Measurements from ENCODE around the gene AP3M1. TPM values are rescaled to one million over a fixed set of nuclear protein-coding genes. Genes with fewer than 3 reads are reported as not detected.
A peak's percentile ranks its signal among the peaks of the same experiment; 100 is the strongest.

AP3M1 gene
- total and polyA plus RNA-seq, 7 experiments from 2014 or later, result 21.8 to 49.3 (median 31.3) TPM

- Mint-ChIP-seq H3K4me1 (peaks cover 0 to 10% (median 0%) of the 10 kb centered on the region in 7 donors), H3K9me3 (no peaks in the 10 kb centered on the region), H3K27me3 (no peaks in the 10 kb centered on the region), H3K4me3 (no peak overlapping the region), H3K36me3 (peaks cover 18 to 58% (median 33%) of the 10 kb centered on the region in 5 donors), H3K27ac (peak overlapping the region in 3 of 9 donors; percentile 4 to 25 (median 14))
- no peaks in the 10 kb centered on the region for H3K27me3 ChIP-seq (ENCODE audit: control insufficient read depth in 2 of 2, insufficient read depth in 2 of 2, low read length in 2 of 2)
- no peak overlapping the region for H3K4me3 ChIP-seq (ENCODE audit: low read length)
- H3K4me1 ChIP-seq (ENCODE audit: control insufficient read depth in 2 of 2, insufficient read depth in 2 of 2, low read length in 2 of 2), result no peaks in the 10 kb centered on the region
- no peaks in the 10 kb centered on the region for H3K9me3 ChIP-seq (ENCODE audit: control insufficient read depth in 2 of 3, low read length in 3 of 3)
- ATAC-seq (no peak), DNase-seq (no peak)
- intact Hi-C loops (cut with micrococcal nuclease), result no loop called here
- no peak overlapping the region for H3K27ac ChIP-seq (ENCODE audit: low read depth, low read length)
- CTCF ChIA-PET, result interaction anchor here (0.9 to 1.1 kb wide), 2 partner anchors 15 to 211 kb away, joined by 3 to 4 read pairs; no protein-coding TSS in a partner anchor
- peaks cover 0 to 57% (median 19%) of the 10 kb centered on the region in 3 experiments for H3K36me3 ChIP-seq (ENCODE audit: control insufficient read depth in 2 of 3, insufficient read depth in 3 of 3, low read length in 3 of 3)
- POLR2A ChIA-PET, result no interaction called here
Observed at GRCh38 chr10:74096777-74097176, 53.9 kb downstream of the AP3M1 start.

- Mint-ChIP-seq H3K27ac (peak overlapping the region in 1 of 9 donors; percentile 35), H3K4me3 (no peak overlapping the region), H3K4me1 (peaks cover 0 to 6% (median 0%) of the 10 kb centered on the region in 7 donors), H3K9me3 (no peaks in the 10 kb centered on the region), H3K36me3 (peaks cover 20 to 58% (median 40%) of the 10 kb centered on the region in 5 donors), H3K27me3 (no peaks in the 10 kb centered on the region)
- Histone ChIP-seq H3K4me1 (ENCODE audit: control insufficient read depth in 2 of 2, insufficient read depth in 2 of 2, low read length in 2 of 2) (no peaks in the 10 kb centered on the region), H3K36me3 (ENCODE audit: control insufficient read depth in 2 of 3, insufficient read depth in 3 of 3, low read length in 3 of 3) (peaks cover 0 to 51% (median 30%) of the 10 kb centered on the region in 3 experiments), H3K4me3 (ENCODE audit: low read length) (no peak overlapping the region), H3K27ac (ENCODE audit: low read depth, low read length) (no peak overlapping the region), H3K9me3 (ENCODE audit: control insufficient read depth in 2 of 3, low read length in 3 of 3) (no peaks in the 10 kb centered on the region), H3K27me3 (ENCODE audit: control insufficient read depth in 2 of 2, insufficient read depth in 2 of 2, low read length in 2 of 2) (no peaks in the 10 kb centered on the region)
- intact Hi-C loops (cut with micrococcal nuclease), result no loop called here
- ATAC-seq (no peak), DNase-seq (no peak)
- ChIA-PET POLR2A (no interaction called here), CTCF (interaction anchor here (0.6 to 1.7 kb wide), 3 partner anchors 8 to 990 kb away, joined by 3 to 4 read pairs (median 4); no protein-coding TSS in a partner anchor)
Observed at GRCh38 chr10:74094231-74094630, 56.4 kb downstream of the AP3M1 start.

GRCh38 chr10:74093530-74094164, 57.0 kb downstream of the AP3M1 start:
- POLR2A ChIA-PET, result no interaction called here
- no peaks in the 10 kb centered on the region for H3K4me1 ChIP-seq (ENCODE audit: control insufficient read depth in 2 of 2, insufficient read depth in 2 of 2, low read length in 2 of 2)
- DNase-seq (no peak), ATAC-seq (no peak)
- CTCF ChIA-PET, result interaction anchor here (0.6 to 0.8 kb wide), 3 partner anchors 9 to 991 kb away, joined by 3 to 4 read pairs (median 3); no protein-coding TSS in a partner anchor
- H3K4me3 Mint-ChIP-seq, result no peak overlapping the region
- H3K36me3 ChIP-seq (ENCODE audit: control insufficient read depth in 2 of 3, insufficient read depth in 3 of 3, low read length in 3 of 3), result peaks cover 0 to 54% (median 30%) of the 10 kb centered on the region in 3 experiments
- H3K4me1 Mint-ChIP-seq, result peaks cover 0 to under 1% (median 0%) of the 10 kb centered on the region in 7 donors
- H3K27me3 ChIP-seq (ENCODE audit: control insufficient read depth in 2 of 2, insufficient read depth in 2 of 2, low read length in 2 of 2), result no peaks in the 10 kb centered on the region
- no peaks in the 10 kb centered on the region for H3K9me3 Mint-ChIP-seq
- no peaks in the 10 kb centered on the region for H3K9me3 ChIP-seq (ENCODE audit: control insufficient read depth in 2 of 3, low read length in 3 of 3)
- peaks cover 19 to 60% (median 39%) of the 10 kb centered on the region in 5 donors for H3K36me3 Mint-ChIP-seq
- no peak overlapping the region for H3K4me3 ChIP-seq (ENCODE audit: low read length)
- H3K27ac Mint-ChIP-seq, result peak overlapping the region in 1 of 9 donors; percentile 35
- intact Hi-C loops (cut with micrococcal nuclease), result no loop called here
- no peak overlapping the region for H3K27ac ChIP-seq (ENCODE audit: low read depth, low read length)
- H3K27me3 Mint-ChIP-seq, result no peaks in the 10 kb centered on the region

GRCh38 chr10:74092372-74092771, 58.3 kb downstream of the AP3M1 start:
- ATAC-seq, result no peak
- Mint-ChIP-seq H3K4me1 (no peaks in the 10 kb centered on the region), H3K36me3 (peaks cover 11 to 53% (median 31%) of the 10 kb centered on the region in 5 donors), H3K9me3 (no peaks in the 10 kb centered on the region), H3K27me3 (no peaks in the 10 kb centered on the region), H3K4me3 (no peak overlapping the region), H3K27ac (peak overlapping the region in 1 of 9 donors; percentile 16)
- Histone ChIP-seq H3K4me3 (ENCODE audit: low read length) (no peak overlapping the region), H3K36me3 (ENCODE audit: control insufficient read depth in 2 of 3, insufficient read depth in 3 of 3, low read length in 3 of 3) (peaks cover 0 to 43% (median 30%) of the 10 kb centered on the region in 3 experiments), H3K9me3 (ENCODE audit: control insufficient read depth in 2 of 3, low read length in 3 of 3) (no peaks in the 10 kb centered on the region), H3K27me3 (ENCODE audit: control insufficient read depth in 2 of 2, insufficient read depth in 2 of 2, low read length in 2 of 2) (no peaks in the 10 kb centered on the region), H3K27ac (ENCODE audit: low read depth, low read length) (no peak overlapping the region), H3K4me1 (ENCODE audit: control insufficient read depth in 2 of 2, insufficient read depth in 2 of 2, low read length in 2 of 2) (no peaks in the 10 kb centered on the region)
- DNase-seq, result no peak
- ChIA-PET CTCF (interaction anchor here (0.6 kb wide), 1 partner anchor 201 kb away, joined by 3 read pairs; no protein-coding TSS in a partner anchor), POLR2A (no interaction called here)
- intact Hi-C loops (cut with micrococcal nuclease), result no loop called here

GRCh38 chr10:74088722-74089121, 61.9 kb downstream of the AP3M1 start:
- H3K4me3 ChIP-seq (ENCODE audit: low read length), result no peak overlapping the region
- H3K9me3 ChIP-seq (ENCODE audit: control insufficient read depth in 2 of 3, low read length in 3 of 3), result no peaks in the 10 kb centered on the region
- H3K27ac ChIP-seq (ENCODE audit: low read depth, low read length), result no peak overlapping the region
- POLR2A ChIA-PET, result interaction anchor here (0.6 kb wide), 1 partner anchor 97 kb away, joined by 3 read pairs; no protein-coding TSS in a partner anchor
- peaks cover 0 to 22% (median 12%) of the 10 kb centered on the region in 3 experiments for H3K36me3 ChIP-seq (ENCODE audit: control insufficient read depth in 2 of 3, insufficient read depth in 3 of 3, low read length in 3 of 3)
- intact Hi-C loops (cut with micrococcal nuclease), result loop anchor here in 1 of 2 donors (10.0 kb wide), 1 partner anchor 134 kb away; no protein-coding TSS in a partner anchor
- peaks cover 0 to 10% (median 0%) of the 10 kb centered on the region in 7 donors for H3K4me1 Mint-ChIP-seq
- H3K27ac Mint-ChIP-seq, result no peak overlapping the region
- H3K9me3 Mint-ChIP-seq, result no peaks in the 10 kb centered on the region
- H3K36me3 Mint-ChIP-seq, result peaks cover 5 to 41% (median 22%) of the 10 kb centered on the region in 5 donors
- no peak overlapping the region for H3K4me3 Mint-ChIP-seq
- CTCF ChIA-PET, result no interaction called here
- H3K27me3 Mint-ChIP-seq, result no peaks in the 10 kb centered on the region
- no peak for DNase-seq
- H3K27me3 ChIP-seq (ENCODE audit: control insufficient read depth in 2 of 2, insufficient read depth in 2 of 2, low read length in 2 of 2), result no peaks in the 10 kb centered on the region
- H3K4me1 ChIP-seq (ENCODE audit: control insufficient read depth in 2 of 2, insufficient read depth in 2 of 2, low read length in 2 of 2), result no peaks in the 10 kb centered on the region
- no peak for ATAC-seq

GRCh38 chr10:74086317-74086716, 64.3 kb downstream of the AP3M1 start:
- POLR2A ChIA-PET, result no interaction called here
- Histone ChIP-seq H3K27ac (ENCODE audit: low read depth, low read length) (no peak overlapping the region), H3K4me3 (ENCODE audit: low read length) (no peak overlapping the region), H3K27me3 (ENCODE audit: control insufficient read depth in 2 of 2, insufficient read depth in 2 of 2, low read length in 2 of 2) (no peaks in the 10 kb centered on the region), H3K9me3 (ENCODE audit: control insufficient read depth in 2 of 3, low read length in 3 of 3) (no peaks in the 10 kb centered on the region), H3K4me1 (ENCODE audit: control insufficient read depth in 2 of 2, insufficient read depth in 2 of 2, low read length in 2 of 2) (no peaks in the 10 kb centered on the region), H3K36me3 (ENCODE audit: control insufficient read depth in 2 of 3, insufficient read depth in 3 of 3, low read length in 3 of 3) (peaks cover 0 to 21% (median 12%) of the 10 kb centered on the region in 3 experiments)
- H3K4me1 Mint-ChIP-seq, result peaks cover 0 to 14% (median under 1%) of the 10 kb centered on the region in 7 donors
- ATAC-seq (no peak), DNase-seq (no peak)
- no peaks in the 10 kb centered on the region for H3K9me3 Mint-ChIP-seq
- H3K36me3 Mint-ChIP-seq, result peaks cover 5 to 40% (median 22%) of the 10 kb centered on the region in 5 donors
- CTCF ChIA-PET, result no interaction called here
- no peaks in the 10 kb centered on the region for H3K27me3 Mint-ChIP-seq
- intact Hi-C loops (cut with micrococcal nuclease), result loop anchor here in 1 of 2 donors (10.0 kb wide), 1 partner anchor 132 kb away; no protein-coding TSS in a partner anchor
- no peak overlapping the region for H3K4me3 Mint-ChIP-seq
- peak overlapping the region in 2 of 9 donors; percentile 32 to 66 for H3K27ac Mint-ChIP-seq

All from naive thymus-derived CD4-positive, alpha-beta T cell (primary cell).